Activated T-cell treated with anti-CD3 and anti-CD28 coated beads, Interleukin-2, amount 50 U/mL, for 4 hours (primary cell): ENCODE results near the gene WWOX. TPM values are rescaled to one million over a fixed set of nuclear protein-coding genes. Genes with fewer than 3 reads are reported as not detected.

ENCODE experiments used
- ATAC-seq, 2 donors: fragments of 200-7000 bp; cut with Tn5 transposase; one replicate each; pipeline ENCODE4 v1.10.0; 2021
- DNase-seq: peaks from one replicate; pipeline ENCODE4 v3.0.0-alpha.2; 2020
- H3K27me3 Mint-ChIP-seq: one replicate; pipeline ENCODE4 v1.8.0; 2021; ENCODE audit warnings: low read depth, mixed read lengths
- H3K36me3 Mint-ChIP-seq: one replicate; pipeline ENCODE4 v1.8.0; 2022; ENCODE audit warnings: mixed read lengths; ENCODE audit not compliant: insufficient read depth
- H3K4me1 Mint-ChIP-seq: one replicate; pipeline ENCODE4 v1.8.0; 2021; ENCODE audit warnings: low read depth, mixed read lengths
- H3K4me3 Mint-ChIP-seq: one replicate; pipeline ENCODE4 v1.8.0; 2021; ENCODE audit warnings: mild to moderate bottlenecking, moderate library complexity, mixed read lengths
- H3K9me3 Mint-ChIP-seq: one replicate; pipeline ENCODE4 v1.8.0; 2021; ENCODE audit warnings: mixed read lengths
- total RNA-seq, 3 donors: library from RNA; stranded (reverse); gene quantifications; one replicate each; pipeline ENCODE4 v1.2.1, GENCODE V29; 2021

Gene WWOX
- total RNA-seq, 3 donors from 2014 or later, result 13.9 to 19.1 (median 18.9) TPM

DNA sequence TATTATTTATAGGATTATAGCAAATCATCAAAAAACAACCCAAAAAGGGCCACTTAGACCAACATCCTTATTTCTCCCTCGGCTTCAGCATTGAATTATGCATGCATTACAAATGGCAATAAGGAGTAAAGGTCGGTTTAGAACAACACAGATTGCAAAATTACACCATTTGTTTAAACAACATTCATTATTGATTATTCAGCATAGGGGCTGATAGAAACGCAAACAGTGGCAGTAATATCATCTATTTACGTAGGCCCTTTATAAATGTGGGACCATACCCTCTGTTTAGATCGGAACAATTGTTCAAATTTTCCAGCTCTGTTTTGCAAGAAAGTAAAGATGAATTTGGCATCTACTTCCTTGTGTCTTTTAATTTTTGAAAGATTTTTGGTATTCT lies 153.3 kb downstream of the WWOX start:
- H3K9me3 Mint-ChIP-seq, result no peaks in the 10 kb centered on the region
- H3K4me1 Mint-ChIP-seq, result no peaks in the 10 kb centered on the region
- DNase-seq (no peak), ATAC-seq (no peak)
- H3K36me3 Mint-ChIP-seq, result peaks cover 6% of the 10 kb centered on the region
- H3K27me3 Mint-ChIP-seq, result no peaks in the 10 kb centered on the region
- H3K4me3 Mint-ChIP-seq, result no peak overlapping the region

DNA sequence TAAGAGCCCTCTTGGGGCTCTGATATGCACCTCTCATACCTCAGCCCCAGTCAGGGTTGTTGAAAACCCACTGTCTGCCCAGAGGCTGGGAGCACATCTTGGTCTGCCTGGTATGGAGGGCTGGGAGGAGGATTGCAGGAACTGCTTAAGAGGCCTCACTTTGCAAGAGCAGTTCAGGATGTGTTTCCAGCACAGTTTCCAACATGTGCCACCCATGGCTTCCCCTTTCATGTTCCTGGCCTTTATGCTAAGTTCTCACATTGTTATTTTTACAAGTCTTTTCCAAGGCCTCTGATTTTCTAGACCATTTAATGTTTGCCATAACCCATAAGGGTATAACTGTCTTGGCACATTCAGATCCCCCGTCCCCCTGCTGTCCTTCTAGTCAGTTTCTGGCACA lies 155.4 kb downstream of the WWOX start:
- ATAC-seq (no peak), DNase-seq (no peak)
- no peak overlapping the region for H3K4me3 Mint-ChIP-seq
- no peaks in the 10 kb centered on the region for H3K4me1 Mint-ChIP-seq
- peaks cover 2% of the 10 kb centered on the region for H3K36me3 Mint-ChIP-seq
- no peaks in the 10 kb centered on the region for H3K27me3 Mint-ChIP-seq
- H3K9me3 Mint-ChIP-seq, result no peaks in the 10 kb centered on the region

DNA sequence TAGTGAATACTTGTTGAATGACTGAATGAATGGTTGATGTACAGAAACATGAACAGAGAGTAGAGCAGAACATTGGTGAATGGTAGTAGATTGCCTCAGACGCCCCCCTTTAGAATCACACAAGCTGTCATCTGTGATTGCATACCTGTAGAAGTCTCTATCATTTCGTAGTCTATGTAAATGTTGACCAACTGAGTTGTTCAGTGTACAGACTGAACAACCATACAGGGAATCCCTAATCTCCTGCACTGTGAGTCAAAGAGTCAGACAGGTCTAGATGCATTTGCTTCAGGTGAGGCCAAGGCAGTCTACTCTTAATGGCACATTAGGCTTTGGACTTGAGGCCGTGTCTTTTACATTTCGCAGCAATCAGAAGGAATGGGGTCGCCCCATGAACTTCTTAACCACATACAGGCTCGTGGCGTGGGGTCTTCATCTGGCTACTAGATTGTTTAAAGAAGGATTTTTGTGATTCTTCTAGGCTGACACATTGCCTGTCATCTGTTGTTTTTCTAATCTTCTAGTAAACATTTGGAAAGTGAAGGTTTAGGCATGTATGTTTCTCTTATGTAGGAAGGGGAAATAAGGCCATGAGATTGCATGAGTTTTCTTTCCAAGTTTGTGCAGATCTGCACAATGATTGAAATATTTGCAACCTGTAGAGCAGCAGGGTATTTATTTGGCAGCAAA lies 157.4 kb downstream of the WWOX start:
- Mint-ChIP-seq H3K4me3 (no peak overlapping the region), H3K9me3 (no peaks in the 10 kb centered on the region), H3K4me1 (no peaks in the 10 kb centered on the region), H3K36me3 (peaks cover 2% of the 10 kb centered on the region), H3K27me3 (no peaks in the 10 kb centered on the region)
- no peak for ATAC-seq
- DNase-seq, result no peak

DNA sequence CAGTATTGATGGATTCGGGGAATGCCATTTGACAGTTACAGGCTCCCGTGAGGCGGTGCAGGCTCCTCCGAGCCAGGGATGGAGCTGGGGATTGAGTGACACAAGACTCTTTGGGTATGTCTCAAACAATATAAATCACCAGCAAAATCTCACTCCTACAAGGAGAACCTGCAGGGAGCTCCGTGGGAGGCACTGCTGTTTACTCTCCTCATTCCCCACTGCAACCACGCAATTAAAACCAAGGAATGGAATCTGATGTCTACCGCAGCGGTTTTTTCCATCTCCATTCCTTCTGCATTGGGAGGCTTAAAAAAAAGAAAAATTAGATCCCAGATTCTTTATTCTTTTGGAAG lies 157.9 kb downstream of the WWOX start:
- no peaks in the 10 kb centered on the region for H3K27me3 Mint-ChIP-seq

DNA sequence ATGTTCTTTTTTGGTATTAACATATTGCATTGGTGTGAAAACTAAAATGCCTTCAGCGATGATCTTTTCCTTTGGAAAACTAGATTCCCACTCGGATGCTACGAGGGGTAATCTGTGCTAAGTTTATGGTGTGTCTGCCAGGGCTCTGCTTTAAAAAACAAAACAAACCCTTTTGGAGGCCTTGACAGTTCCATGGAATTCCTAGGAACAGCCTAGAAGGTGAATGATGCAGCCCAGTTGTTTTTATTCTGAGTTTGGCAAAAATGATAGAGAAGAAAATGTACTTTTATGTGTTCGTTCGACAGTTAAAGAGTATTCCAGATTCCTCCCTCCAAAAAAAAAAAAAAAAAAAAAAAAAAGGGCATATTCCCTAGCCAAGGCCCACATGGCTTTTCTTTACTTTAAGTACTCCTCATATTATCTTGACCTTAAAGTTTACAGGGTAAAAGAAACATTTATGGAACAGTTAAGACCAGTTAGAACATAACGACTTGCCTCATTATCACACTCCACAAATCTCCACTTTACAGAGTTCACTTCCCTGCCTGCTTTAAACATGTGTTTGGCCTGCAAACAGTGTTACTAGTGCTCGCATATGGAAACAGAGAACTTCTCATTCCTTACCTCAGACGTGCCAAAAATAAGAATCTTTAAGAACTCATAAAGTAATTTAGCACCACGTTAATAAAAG lies 159.1 kb downstream of the WWOX start:
- H3K4me3 Mint-ChIP-seq, result no peak overlapping the region
- DNase-seq, result no peak

More for the DNA sequence above, 157.9 kb downstream of the WWOX start:
- ATAC-seq (no peak), DNase-seq (no peak)
- H3K4me3 Mint-ChIP-seq, result no peak overlapping the region
- no peaks in the 10 kb centered on the region for H3K9me3 Mint-ChIP-seq
- H3K4me1 Mint-ChIP-seq, result no peaks in the 10 kb centered on the region
- no peaks in the 10 kb centered on the region for H3K36me3 Mint-ChIP-seq

DNA sequence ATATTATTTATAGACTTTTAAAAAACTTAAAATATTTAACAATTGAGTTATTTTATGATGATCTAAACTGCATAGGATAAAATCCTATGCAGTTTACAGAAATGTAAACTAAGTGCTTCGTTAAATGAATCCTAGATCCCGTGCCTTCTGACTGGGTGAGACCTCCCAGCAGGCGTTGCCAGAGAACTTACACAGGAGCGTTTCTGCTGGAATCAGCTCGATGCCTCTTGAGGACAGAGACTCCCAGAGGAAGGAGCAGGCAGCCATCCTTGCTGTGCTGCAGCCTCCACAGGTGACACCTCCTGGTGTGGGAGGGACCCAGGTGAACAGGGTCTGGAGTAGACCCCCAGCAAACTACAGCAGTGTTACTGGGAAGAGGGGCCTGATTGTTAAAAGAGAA lies 160.4 kb downstream of the WWOX start:
- Mint-ChIP-seq H3K27me3 (no peaks in the 10 kb centered on the region), H3K9me3 (peaks cover 9% of the 10 kb centered on the region), H3K4me3 (no peak overlapping the region), H3K4me1 (no peaks in the 10 kb centered on the region), H3K36me3 (peaks cover 17% of the 10 kb centered on the region)
- ATAC-seq (no peak), DNase-seq (no peak)

More for the DNA sequence above, 159.1 kb downstream of the WWOX start:
- no peaks in the 10 kb centered on the region for H3K4me1 Mint-ChIP-seq
- no peak for ATAC-seq
- H3K9me3 Mint-ChIP-seq, result peaks cover 3% of the 10 kb centered on the region
- H3K36me3 Mint-ChIP-seq, result peaks cover 9% of the 10 kb centered on the region
- H3K27me3 Mint-ChIP-seq, result no peaks in the 10 kb centered on the region

DNA sequence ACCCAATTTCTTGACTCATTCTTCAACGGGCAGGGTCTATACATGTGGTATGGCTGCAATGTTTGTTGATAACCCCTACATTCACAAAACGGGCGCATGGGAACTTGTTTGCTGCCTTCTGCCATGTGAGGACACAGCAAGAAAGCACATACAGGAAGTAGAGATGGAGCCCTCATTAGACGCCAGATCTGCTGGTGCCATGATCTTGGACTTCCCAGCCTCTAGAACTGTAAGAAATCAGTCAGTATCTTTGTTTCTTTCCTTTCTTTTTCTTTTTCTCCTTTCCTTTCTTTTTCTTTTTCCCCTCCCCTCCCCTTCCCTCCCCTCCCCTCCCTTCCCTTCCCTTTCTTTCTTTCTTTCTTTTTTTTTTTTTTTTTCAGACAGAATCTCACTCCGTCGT lies 165.2 kb downstream of the WWOX start:
- Mint-ChIP-seq H3K36me3 (peaks cover 18% of the 10 kb centered on the region), H3K9me3 (peaks cover 9% of the 10 kb centered on the region), H3K27me3 (no peaks in the 10 kb centered on the region), H3K4me3 (no peak overlapping the region), H3K4me1 (no peaks in the 10 kb centered on the region)
- ATAC-seq (no peak), DNase-seq (no peak)

DNA sequence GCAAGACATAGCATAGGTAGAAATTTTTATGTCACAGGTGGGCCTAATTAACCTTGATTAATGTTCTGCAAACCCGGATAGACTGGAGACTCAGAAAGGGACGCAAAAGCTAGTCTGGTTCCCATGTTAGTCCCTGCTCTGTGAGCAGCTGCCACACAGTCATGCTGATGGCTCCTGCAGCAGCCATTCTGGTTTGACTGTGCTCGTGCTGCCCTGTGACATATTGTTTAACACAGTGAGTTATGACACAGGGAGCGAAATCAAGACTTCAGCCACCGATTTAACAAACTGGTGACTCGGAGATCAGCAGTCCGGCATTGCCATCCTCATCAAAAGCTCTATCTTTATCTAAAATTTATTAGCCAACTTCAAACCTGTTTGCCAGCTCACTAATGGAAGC lies 169.8 kb downstream of the WWOX start:
- Mint-ChIP-seq H3K36me3 (peaks cover 10% of the 10 kb centered on the region), H3K4me1 (no peaks in the 10 kb centered on the region), H3K9me3 (peaks cover 3% of the 10 kb centered on the region), H3K27me3 (no peaks in the 10 kb centered on the region), H3K4me3 (no peak overlapping the region)
- ATAC-seq, result no peak
- no peak for DNase-seq

DNA sequence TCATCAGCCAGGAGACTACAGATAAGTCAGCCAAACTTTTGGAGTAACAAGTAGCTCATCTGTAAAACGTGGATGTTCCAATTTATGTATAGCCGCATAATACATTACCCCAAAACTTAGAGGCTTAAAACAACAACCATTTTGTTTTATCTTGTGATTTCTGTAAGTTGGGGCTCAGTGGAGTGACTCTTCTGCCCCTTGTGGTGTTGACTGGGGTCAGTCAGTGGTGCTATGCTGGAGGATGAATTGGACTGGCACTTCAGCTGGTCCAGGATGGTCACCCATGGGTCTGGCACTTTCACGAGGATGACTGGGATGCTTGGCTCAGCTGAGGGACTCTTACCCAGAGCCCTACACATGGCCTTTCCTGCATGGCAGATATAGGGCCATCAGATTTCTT lies 172.5 kb downstream of the WWOX start:
- ATAC-seq, result no peak
- Mint-ChIP-seq H3K36me3 (peaks cover 6% of the 10 kb centered on the region), H3K4me3 (no peak overlapping the region)

DNA sequence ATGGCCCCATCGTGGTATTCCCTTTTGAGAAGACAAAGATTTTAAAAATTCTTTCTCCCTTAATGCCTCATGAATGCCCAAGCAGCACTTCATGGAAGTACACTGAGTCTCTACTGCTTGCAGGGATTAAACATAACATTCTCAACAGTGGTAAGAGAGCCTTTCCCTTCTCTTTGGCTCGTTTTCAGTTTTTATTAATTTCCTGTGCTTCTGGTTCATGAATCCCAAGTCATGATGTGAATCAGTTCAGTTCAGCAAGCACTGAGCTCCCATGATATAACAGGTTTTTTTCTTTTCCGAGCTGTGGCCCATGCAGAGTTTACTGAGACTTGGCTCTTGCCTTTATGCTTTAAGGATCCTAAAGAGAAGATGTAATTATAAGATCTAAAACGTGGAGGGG lies 175.3 kb downstream of the WWOX start:
- no peak for ATAC-seq
- DNase-seq, result no peak
- Mint-ChIP-seq H3K9me3 (no peaks in the 10 kb centered on the region), H3K4me3 (no peak overlapping the region), H3K4me1 (no peaks in the 10 kb centered on the region), H3K27me3 (no peaks in the 10 kb centered on the region), H3K36me3 (peaks cover 5% of the 10 kb centered on the region)

More for the DNA sequence above, 172.5 kb downstream of the WWOX start:
- no peaks in the 10 kb centered on the region for H3K27me3 Mint-ChIP-seq
- DNase-seq, result no peak
- H3K9me3 Mint-ChIP-seq, result no peaks in the 10 kb centered on the region
- no peaks in the 10 kb centered on the region for H3K4me1 Mint-ChIP-seq

DNA sequence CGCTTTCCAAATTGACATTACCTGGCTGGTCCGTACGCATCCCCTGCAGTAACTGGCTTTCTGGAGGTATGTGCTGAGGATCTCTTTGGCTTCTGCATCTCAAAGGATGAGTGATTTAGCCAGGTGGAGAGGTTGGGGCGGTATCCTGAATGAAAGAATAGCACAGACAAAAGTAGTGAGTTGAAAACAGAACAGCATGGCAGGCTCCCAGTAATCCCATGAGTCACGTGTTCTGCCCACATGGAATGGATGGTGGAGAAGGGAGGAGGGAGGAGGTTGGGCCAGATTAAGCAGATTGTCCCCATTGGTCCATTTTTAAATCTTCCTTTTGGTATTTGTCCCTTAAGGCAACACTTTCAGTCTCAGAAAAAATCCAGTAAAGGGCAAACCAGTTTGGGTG lies 176.0 kb downstream of the WWOX start:
- H3K4me1 Mint-ChIP-seq, result no peaks in the 10 kb centered on the region
- no peak for DNase-seq
- no peak overlapping the region for H3K4me3 Mint-ChIP-seq

DNA sequence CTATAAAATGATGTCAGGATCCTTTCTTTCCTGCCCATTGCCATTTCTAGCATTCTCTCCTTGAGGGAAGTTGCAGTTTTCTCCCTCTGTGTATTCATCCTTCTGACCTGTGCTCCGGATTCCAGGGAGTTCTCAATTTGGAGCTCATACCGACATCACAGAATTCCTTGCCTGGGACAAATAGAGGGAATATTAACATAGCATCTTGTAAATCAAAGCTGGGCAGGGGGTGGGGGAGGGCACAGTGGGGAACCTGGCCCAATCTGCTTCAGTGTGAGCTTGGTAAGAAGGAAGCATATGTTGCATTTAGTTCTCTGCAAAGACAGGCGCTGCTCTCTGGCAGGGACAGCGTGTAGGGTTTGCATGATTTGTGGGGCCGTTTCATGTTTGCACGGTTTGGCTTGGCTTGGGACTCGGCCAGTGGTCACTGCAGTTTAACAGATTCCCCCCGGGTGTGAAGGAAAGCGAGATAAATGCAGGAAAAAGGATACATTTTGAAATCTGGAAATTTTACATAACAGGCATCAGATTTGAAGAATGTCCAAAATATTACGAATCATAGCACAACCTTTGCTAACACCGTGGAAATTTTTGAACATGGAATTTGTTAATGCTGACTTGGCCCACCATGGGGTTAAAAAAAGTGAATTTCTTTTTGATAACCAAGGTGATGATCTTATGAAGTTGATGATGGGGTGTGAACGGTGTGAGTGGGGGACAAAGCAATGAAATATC lies 178.0 kb downstream of the WWOX start:
- Mint-ChIP-seq H3K4me1 (no peaks in the 10 kb centered on the region), H3K9me3 (no peaks in the 10 kb centered on the region), H3K4me3 (no peak overlapping the region), H3K36me3 (no peaks in the 10 kb centered on the region), H3K27me3 (no peaks in the 10 kb centered on the region)
- ATAC-seq (no peak), DNase-seq (no peak)

More for the DNA sequence above, 176.0 kb downstream of the WWOX start:
- Mint-ChIP-seq H3K36me3 (peaks cover 5% of the 10 kb centered on the region), H3K9me3 (no peaks in the 10 kb centered on the region), H3K27me3 (no peaks in the 10 kb centered on the region)
- ATAC-seq, result no peak

DNA sequence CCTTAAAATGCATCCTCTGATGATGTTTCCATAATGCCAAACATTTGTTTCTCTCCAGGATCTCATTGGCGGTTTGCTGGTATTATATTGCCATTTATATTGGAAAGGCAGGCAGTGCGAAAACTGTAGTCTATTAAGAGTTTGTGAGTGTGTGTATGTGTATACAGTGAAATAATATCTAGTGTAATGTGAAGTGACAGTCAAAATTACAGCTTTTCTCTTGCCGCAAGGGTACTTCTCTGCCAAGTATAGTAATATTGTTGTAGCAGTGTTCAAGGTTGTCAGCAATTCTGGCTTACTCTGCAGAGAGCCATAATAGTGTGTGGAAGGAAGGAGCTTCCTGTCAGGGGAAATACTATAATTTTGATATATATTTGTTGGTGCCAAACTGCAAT lies 178.6 kb downstream of the WWOX start:
- Mint-ChIP-seq H3K4me3 (no peak overlapping the region), H3K9me3 (no peaks in the 10 kb centered on the region), H3K4me1 (no peaks in the 10 kb centered on the region), H3K36me3 (no peaks in the 10 kb centered on the region), H3K27me3 (no peaks in the 10 kb centered on the region)
- no peak for ATAC-seq
- DNase-seq, result no peak

DNA sequence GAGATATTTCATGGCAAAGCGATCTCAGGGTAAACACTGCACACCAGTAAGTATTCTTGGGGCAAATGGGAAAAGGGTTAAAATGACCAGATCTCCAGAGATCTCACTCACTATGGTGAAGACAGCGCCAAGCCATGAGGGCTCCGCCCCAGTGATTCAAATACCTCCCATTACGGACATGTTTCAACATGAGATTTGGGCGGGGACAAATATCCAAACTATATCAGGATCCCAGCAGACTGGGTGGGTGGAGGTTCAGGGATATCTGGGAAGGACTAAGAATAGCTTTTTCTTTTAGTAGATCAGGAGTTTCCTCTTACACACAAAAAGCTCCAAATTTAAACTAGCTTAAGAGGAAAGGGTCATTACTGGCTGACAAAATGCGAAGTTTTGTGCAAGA lies 181.7 kb downstream of the WWOX start:
- H3K9me3 Mint-ChIP-seq, result no peaks in the 10 kb centered on the region
- H3K36me3 Mint-ChIP-seq, result no peaks in the 10 kb centered on the region
- no peaks in the 10 kb centered on the region for H3K4me1 Mint-ChIP-seq
- H3K27me3 Mint-ChIP-seq, result no peaks in the 10 kb centered on the region
- no peak for DNase-seq
- H3K4me3 Mint-ChIP-seq, result no peak overlapping the region
- ATAC-seq, result no peak
